Kidney capillary endothelial cell (primary cell): ENCODE measurements around the gene BRK1.
A peak's percentile ranks its signal among the peaks of the same experiment; 100 is the strongest.
"Not testable (repeated sequence)": the region's sequence is repeated elsewhere in the genome, so short reads cannot be mapped to it uniquely, and the experiment has no call there.

ENCODE experiments used
- DNase-seq: peaks from one replicate; pipeline ENCODE4 v3.0.0-alpha.2; 2018; ENCODE audit warnings: low spot score

BRK1 gene

GRCh38 chr3:10145685-10146084 is 30.2 kb downstream of the BRK1 start:
- no peak for DNase-seq

- DNase-seq: no peak
These were observed 33.8 kb downstream of the BRK1 start for GRCh38 chr3:10149226-10149625.

GRCh38 chr3:10150987-10151386 is 35.5 kb downstream of the BRK1 start:
- no peak for DNase-seq

- no peak for DNase-seq
These were observed 39.1 kb downstream of the BRK1 start for GRCh38 chr3:10154335-10155122.

- DNase-seq: no peak
These were observed 39.6 kb downstream of the BRK1 start for GRCh38 chr3:10155123-10155472.

- DNase-seq: no peak
These were observed 40.2 kb downstream of the BRK1 start for GRCh38 chr3:10155658-10156057.

GRCh38 chr3:10157031-10157430 is 41.6 kb downstream of the BRK1 start:
- DNase-seq: no peak

GRCh38 chr3:10158555-10158954 is 43.1 kb downstream of the BRK1 start:
- DNase-seq: not testable (repeated sequence)

- DNase-seq: no peak
These were observed 44.9 kb downstream of the BRK1 start for GRCh38 chr3:10160346-10160745.

GRCh38 chr3:10160925-10161324 is 45.5 kb downstream of the BRK1 start:
- DNase-seq: no peak

GRCh38 chr3:10162185-10162584 is 46.7 kb downstream of the BRK1 start:
- no peak for DNase-seq

- DNase-seq: not testable (repeated sequence)
These were observed 48.7 kb downstream of the BRK1 start for GRCh38 chr3:10164201-10164545.

GRCh38 chr3:10164546-10165393 is 49.3 kb downstream of the BRK1 start, which contains the start of gene IRAK2:
IRAK2 (plus strand) TSS chr3:10164919; CDS start chr3:10164955, 36 bp downstream.
- DNase-seq: peak; percentile 48

GRCh38 chr3:10166213-10166604 is 50.7 kb downstream of the BRK1 start:
- DNase-seq: no peak

- DNase-seq: no peak
These were observed 53.6 kb downstream of the BRK1 start for GRCh38 chr3:10169000-10169496.

GRCh38 chr3:10170915-10171478 is 55.5 kb downstream of the BRK1 start:
- no peak for DNase-seq

- DNase-seq: no peak
These were observed 57.8 kb downstream of the BRK1 start for GRCh38 chr3:10173095-10173925.

- peak; percentile 91 for DNase-seq
These were observed 58.5 kb downstream of the BRK1 start for GRCh38 chr3:10173926-10174435.

GRCh38 chr3:10175334-10175733 is 59.9 kb downstream of the BRK1 start:
- DNase-seq: not testable (repeated sequence)

GRCh38 chr3:10176150-10176549 is 60.7 kb downstream of the BRK1 start:
- not testable (repeated sequence) for DNase-seq
